GM12878 (cell line): ENCODE results near the gene CITED2.

Source experiments
- CEBPB ChIP-seq, 2 experiments: fragments of 150-350 bp in 1 of 2; IDR thresholded peaks; 2 replicates each; pipeline ENCODE4 v1.6.1; 2012 to 2014; ENCODE audit warnings: low read depth in 2 of 2, low read length in 2 of 2, borderline replicate concordance in 1 of 2, inconsistent platforms in 1 of 2
- LARP7 ChIP-seq: fragments of 450-650 bp; IDR thresholded peaks from 2 replicates; pipeline ENCODE4 v1.6.1; 2017; ENCODE audit warnings: mild to moderate bottlenecking
- POLR2AphosphoS2 ChIP-seq: IDR thresholded peaks from 2 replicates; pipeline ENCODE4 v1.6.1; 2011; ENCODE audit warnings: low read depth, mild to moderate bottlenecking, low read length, improper control_type of control experiment, moderate library complexity
- SUPT20H ChIP-seq: IDR thresholded peaks from 2 replicates; pipeline ENCODE4 v1.6.1; 2011; ENCODE audit warnings: low read depth, mild to moderate bottlenecking, low read length, moderate library complexity, borderline replicate concordance; ENCODE audit not compliant: control insufficient read depth
- TF ChIP-seq, protein P1 (sequence below): fragments of 450-650 bp; IDR thresholded peaks from 2 replicates; pipeline ENCODE4 v1.6.1; 2018; ENCODE audit warnings: borderline replicate concordance, mild to moderate bottlenecking; ENCODE audit not compliant: partially characterized antibody
- TF ChIP-seq, protein P2 (sequence below), 3 experiments: IDR thresholded peaks in 2 of 3; conservative IDR thresholded peaks in 1 of 3; 2 replicates each; pipeline ENCODE4 v1.5.1; 2011; ENCODE audit warnings: low read depth in 3 of 3, low read length in 3 of 3, mild to moderate bottlenecking in 3 of 3, control low read depth in 2 of 3, moderate library complexity in 2 of 3, inconsistent platforms in 1 of 3, mixed read lengths in 1 of 3; ENCODE audit not compliant: control insufficient read depth in 2 of 3, insufficient read depth in 1 of 3; ENCODE audit errors: extremely low read depth in 1 of 3

DNA sequence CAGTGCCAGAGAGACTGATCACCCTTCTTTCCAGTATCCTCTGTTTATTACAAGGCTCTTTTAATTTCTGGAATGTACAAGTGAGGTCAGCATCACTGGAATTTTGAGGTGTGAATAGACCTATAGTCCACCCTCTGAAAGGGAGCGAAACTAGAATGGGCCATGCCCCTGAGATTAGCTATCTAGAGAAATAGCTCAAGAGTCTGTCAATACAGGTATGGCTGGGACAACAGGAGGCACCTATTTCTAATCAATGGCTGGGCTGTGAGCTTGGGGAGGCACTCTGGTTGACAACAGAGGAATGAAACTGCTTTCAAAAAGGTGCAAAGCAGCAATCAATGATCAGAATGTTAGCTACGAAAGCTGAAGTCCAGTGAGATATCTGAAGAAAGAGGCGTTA lies 17.3 kb upstream of the CITED2 start:
- TF ChIP-seq SUPT20H, result no peak
- no peak for TF ChIP-seq POLR2AphosphoS2
- TF ChIP-seq CEBPB (IDR thresholded peaks at IDR 0.05; ENCODE audit: borderline replicate concordance in 1 of 2, low read depth in 2 of 2, low read length in 2 of 2), result no peak
- no peak for TF ChIP-seq LARP7
- TF ChIP-seq, protein P1, sequence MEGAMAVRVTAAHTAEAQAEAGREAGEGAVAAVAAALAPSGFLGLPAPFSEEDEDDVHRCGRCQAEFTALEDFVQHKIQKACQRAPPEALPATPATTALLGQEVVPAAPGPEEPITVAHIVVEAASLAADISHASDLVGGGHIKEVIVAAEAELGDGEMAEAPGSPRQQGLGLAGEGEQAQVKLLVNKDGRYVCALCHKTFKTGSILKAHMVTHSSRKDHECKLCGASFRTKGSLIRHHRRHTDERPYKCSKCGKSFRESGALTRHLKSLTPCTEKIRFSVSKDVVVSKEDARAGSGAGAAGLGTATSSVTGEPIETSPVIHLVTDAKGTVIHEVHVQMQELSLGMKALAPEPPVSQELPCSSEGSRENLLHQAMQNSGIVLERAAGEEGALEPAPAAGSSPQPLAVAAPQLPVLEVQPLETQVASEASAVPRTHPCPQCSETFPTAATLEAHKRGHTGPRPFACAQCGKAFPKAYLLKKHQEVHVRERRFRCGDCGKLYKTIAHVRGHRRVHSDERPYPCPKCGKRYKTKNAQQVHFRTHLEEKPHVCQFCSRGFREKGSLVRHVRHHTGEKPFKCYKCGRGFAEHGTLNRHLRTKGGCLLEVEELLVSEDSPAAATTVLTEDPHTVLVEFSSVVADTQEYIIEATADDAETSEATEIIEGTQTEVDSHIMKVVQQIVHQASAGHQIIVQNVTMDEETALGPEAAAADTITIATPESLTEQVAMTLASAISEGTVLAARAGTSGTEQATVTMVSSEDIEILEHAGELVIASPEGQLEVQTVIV, result no peak
- TF ChIP-seq, protein P2, sequence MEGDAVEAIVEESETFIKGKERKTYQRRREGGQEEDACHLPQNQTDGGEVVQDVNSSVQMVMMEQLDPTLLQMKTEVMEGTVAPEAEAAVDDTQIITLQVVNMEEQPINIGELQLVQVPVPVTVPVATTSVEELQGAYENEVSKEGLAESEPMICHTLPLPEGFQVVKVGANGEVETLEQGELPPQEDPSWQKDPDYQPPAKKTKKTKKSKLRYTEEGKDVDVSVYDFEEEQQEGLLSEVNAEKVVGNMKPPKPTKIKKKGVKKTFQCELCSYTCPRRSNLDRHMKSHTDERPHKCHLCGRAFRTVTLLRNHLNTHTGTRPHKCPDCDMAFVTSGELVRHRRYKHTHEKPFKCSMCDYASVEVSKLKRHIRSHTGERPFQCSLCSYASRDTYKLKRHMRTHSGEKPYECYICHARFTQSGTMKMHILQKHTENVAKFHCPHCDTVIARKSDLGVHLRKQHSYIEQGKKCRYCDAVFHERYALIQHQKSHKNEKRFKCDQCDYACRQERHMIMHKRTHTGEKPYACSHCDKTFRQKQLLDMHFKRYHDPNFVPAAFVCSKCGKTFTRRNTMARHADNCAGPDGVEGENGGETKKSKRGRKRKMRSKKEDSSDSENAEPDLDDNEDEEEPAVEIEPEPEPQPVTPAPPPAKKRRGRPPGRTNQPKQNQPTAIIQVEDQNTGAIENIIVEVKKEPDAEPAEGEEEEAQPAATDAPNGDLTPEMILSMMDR (IDR thresholded peaks at IDR 0.05 in 2 of 3, conservative IDR thresholded peaks at IDR 0.05 in 1 of 3; ENCODE audit: control insufficient read depth in 2 of 3, extremely low read depth in 1 of 3, insufficient read depth in 1 of 3, low read depth in 3 of 3, low read length in 3 of 3), result no peak
